GM19035 (cell line): ENCODE results near the gene PTPN9.
"Not testable (repeated sequence)": the region's sequence is repeated elsewhere in the genome, so short reads cannot be mapped to it uniquely, and the experiment has no call there.

Source experiments
- ATAC-seq: cut with Tn5 transposase; IDR thresholded peaks from one replicate; pipeline ENCODE4 v1.9.1; 2021; ENCODE audit not compliant: unreplicated experiment

The PTPN9 gene

GRCh38 chr15:75578948-75579920 lies at the start of gene PTPN9:
TSS of gene PTPN9 (minus strand) at chr15:75579315. CDS start at chr15:75578776, 539 bp downstream.
- peak; percentile 64 for ATAC-seq

DNA sequence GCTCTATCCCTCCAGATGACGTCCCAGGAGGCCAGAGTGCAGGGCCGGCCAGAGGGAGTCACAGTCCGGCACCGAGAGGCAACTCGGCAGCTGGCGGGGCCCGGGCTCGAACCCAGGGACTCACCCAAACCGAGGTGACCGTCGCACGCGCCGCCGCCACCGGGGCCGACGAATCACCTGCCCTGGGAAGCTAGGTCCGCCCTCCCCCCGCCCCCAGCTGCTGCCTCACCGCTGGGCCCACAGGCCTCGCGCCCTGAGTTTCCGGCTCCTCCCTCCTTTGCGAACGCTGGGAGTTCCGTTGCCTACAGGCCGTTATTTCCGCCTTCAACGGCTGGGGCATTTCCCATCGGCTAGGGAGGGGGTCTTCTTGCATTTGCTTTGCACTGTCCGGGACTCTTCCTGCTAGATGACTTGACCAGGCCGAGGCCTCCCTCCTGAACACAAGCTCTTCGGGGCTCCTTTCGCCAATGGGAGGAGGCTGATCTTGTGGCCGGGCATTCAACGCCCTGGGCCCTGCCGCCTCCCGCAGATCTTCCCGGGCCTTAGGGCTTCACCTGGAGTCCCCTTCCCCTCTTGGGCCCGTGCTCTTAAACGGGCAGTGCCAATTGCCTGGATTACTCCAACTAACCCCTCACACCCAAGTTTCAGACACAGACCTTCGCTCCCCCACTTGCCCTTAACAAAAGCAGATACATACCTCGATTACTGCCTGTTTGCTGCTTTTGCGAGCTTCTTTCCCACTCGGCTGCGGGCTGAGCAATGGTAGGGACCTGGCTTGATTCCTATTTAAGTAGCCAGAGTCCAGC lies 46.6 kb upstream of the PTPN9 start, which contains the start of gene SNUPN:
Gene SNUPN, minus strand, starts transcription at position 184 of the 806 bp plus-strand sequence. CDS start 4,674 bp downstream, outside the sequence.
- ATAC-seq: peak; percentile 72

- no peak for ATAC-seq
These were observed 43.4 kb upstream of the PTPN9 start for GRCh38 chr15:75622505-75622904.

DNA sequence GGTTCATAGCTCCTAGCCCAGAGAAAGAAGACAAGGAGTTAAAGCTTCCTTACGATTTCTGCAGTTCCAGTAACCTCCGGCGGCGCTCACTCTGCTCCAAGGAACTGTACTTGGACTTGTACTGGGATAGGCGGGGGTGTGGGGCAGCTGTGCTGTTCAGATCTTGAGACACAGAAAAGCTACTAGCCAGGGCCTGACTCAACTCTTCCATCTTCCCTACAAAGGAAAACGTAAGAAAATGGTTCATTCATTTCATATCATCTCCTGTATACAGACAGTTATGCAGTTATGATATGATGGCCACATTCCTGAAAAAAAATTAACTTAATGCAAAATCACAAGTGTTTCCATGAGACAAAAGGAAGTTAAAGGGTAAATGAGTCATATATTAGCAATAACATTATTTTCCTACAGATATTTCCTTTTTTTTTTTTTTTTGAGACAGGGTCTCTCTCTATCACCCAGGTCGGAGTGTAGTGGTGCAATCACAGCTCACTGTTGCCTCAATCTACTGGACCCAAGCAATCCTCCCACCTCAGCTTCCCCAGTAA lies 41.8 kb upstream of the PTPN9 start:
- no peak for ATAC-seq

DNA sequence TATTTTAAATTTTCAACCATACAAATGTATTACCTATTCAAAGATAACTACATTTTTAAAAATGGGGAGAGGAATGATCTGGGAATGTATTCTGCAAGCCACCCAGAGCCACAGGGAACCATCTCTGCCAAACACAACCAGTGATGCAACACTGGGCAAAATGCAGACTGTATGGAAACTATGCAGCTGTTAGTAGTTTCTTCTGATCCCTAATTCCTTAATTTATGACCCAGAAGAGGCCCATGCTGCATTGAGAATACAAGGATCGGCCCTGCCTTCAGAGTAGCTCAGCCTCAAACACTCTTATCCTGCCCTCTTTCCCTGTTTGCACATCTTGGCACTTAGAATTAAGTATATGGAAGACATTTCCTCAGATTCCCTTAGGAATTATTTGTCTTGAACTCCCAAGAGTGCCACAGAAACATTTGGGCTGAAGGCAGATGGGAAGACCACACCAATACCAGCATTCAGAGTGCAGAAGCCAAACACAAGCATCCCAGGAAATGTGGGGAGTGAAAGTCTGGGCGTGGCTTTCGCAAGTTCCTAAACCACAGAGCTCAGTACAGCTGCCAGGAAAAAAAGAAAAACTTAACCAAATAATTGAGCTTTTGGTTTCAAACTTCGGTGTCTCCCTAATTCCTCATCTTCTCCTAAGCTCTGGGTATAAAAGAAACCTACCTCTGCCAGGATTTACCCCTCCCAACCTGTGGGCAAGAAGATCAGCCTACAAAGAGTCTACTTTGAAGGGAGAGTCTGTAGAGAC lies 41.1 kb upstream of the PTPN9 start:
- ATAC-seq: no peak

- no peak for ATAC-seq
These were observed 37.7 kb upstream of the PTPN9 start for GRCh38 chr15:75616766-75617165.

- no peak for ATAC-seq
These were observed 27.9 kb upstream of the PTPN9 start for GRCh38 chr15:75606711-75607699.

GRCh38 chr15:75606026-75606425 lies 26.9 kb upstream of the PTPN9 start:
- no peak for ATAC-seq

DNA sequence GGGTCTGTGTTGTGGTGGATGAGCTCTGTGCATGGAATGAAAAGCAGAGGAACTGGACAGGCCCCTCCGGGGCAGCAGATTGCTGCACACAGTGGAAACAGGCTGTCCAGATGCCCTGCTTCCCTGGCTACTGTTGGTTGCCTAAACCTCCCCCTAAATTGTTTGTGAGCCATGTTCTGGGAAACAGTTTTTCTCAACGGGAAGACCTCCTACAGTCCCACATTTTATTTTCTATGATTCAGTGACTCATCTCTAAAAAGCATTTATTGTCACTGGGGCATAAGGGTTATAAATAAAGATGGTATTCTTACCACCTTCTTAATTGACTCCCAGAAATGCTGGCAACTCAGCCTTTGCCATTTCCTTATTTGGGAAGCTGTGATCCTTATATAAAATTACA lies 20.3 kb upstream of the PTPN9 start:
- ATAC-seq: no peak

GRCh38 chr15:75598361-75598760 lies 19.2 kb upstream of the PTPN9 start:
- no peak for ATAC-seq

DNA sequence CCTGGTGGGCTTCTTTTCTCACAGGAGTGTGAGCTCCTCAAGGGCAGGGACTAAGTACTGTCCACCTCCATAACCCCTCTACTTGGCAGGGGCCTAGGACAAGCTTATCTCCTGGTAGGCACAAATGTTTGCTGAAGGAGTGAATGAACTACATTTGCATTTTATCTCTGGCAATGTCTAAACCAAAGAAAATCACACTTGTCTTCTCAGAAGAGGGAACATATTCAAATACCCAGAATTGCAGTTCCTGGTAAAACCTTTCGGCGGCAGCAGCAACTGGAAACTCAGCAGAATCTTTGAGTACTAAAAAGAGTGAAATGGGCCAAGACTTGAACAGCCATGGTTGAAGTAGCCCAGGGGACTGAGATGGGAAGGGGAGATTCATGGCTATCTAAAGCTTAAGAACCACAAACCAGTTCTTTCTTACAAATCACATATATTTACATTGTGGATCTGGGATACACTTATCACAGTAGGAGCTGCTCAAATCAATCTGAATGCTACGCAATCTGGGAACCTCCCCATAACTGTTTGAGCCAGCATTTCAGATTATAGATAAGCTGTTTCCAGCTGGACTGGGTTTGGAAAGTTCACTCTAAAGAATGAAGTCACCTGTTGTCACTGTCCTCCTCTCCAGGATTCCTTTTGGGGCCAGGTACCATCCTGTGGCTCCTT lies 18.7 kb upstream of the PTPN9 start:
- ATAC-seq: no peak

GRCh38 chr15:75596703-75597345 lies 17.7 kb upstream of the PTPN9 start:
- ATAC-seq: no peak

GRCh38 chr15:75594276-75594675 lies 15.2 kb upstream of the PTPN9 start:
- ATAC-seq: no peak

GRCh38 chr15:75591655-75592364 lies 12.7 kb upstream of the PTPN9 start:
- ATAC-seq: no peak

GRCh38 chr15:75590239-75590638 lies 11.1 kb upstream of the PTPN9 start:
- no peak for ATAC-seq

- ATAC-seq: no peak
These were observed 10.0 kb upstream of the PTPN9 start for GRCh38 chr15:75589071-75589470.

- ATAC-seq: not testable (repeated sequence)
These were observed 7.3 kb upstream of the PTPN9 start for GRCh38 chr15:75586422-75586821.

DNA sequence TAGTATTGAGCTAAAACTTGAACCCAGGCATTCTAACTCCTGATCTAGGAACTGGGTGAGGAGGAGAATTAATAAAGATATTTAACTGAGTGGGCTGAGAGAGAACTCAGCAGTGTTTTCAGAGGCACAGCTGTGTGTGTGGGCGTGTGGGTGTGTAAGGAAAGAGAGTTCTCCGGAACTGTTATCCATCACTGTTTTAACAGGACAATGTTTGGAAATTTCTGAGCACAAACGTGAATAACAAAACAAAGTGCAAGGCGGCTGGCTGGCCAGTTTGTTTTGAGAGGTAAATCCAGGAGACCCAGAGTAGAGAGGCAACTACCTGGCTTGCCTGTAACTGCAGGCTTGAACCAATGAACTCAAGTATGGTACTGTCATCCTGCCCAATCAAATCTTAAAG lies 5.0 kb upstream of the PTPN9 start:
- ATAC-seq: no peak
